CD4-positive, alpha-beta T cell treated with Interleukin-10 for 1 hour (primary cell): ENCODE measurements around the gene CLIC2.
"Not testable (repeated sequence)": the region's sequence is repeated elsewhere in the genome, so short reads cannot be mapped to it uniquely, and the experiment has no call there.

Source experiments
- DNase-seq: peaks from one replicate; pipeline ENCODE4 v3.0.0-alpha.2; 2020

The CLIC2 gene

DNA sequence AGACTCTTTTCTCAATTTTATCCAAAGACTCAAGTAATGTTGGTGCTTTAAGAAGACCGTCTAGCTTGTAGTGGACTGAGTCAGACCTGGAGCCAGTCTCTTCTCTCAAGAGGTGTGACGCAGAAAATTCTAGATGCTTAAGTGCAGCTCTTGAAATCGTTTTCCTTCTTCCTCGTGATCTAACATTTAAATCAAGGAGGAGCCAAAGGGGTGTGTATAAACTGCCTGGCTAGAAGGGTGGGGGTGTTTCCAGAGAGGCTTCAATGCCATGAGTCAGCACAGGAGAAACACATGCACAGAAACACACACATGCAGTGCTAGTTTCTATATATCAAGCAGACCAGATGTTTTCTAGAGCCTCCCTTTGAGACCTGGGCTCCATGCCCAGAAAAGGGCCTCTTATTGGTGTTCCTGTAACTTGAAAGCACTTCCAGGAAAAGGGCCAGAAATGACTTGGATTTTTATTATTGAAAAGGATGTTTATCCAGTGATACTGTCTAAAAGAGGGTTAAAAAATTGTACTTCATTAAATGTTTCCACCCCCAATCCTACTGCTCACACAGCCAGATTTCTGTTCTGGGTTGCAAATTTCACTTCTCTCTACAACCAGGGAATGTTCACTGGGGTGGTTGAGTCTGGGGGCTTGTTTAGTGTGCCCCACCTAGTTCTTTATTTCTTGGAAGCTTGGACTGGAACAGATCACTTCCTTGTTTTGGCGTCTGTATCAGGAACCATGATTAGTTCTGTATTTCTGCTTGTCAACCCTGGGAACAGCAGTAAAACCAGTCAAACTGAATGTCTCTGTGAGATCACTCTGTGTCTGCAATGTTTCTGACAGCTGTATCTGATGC, at the start of gene CLIC2:
CLIC2 (minus strand) TSS at position 129 of the 851 bp plus-strand sequence. CDS start 187 bp downstream, outside the sequence.
- DNase-seq: no peak

DNA sequence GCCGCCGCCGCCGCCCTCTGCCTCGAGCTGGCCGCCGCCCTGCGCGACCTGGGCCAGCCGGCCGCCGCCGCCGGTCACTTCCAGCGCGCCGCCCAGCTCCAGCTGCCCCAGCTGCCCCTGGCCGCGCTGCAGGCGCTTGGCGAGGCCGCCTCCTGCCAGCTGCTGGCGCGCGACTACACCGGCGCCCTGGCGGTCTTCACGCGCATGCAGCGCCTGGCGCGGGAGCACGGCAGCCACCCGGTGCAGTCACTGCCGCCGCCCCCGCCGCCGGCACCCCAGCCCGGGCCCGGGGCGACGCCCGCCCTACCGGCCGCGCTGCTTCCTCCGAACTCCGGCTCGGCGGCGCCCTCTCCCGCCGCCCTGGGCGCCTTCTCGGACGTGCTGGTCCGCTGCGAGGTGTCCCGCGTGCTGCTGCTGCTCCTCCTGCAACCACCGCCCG, 48.1 kb upstream of the CLIC2 start:
- not testable (repeated sequence) for DNase-seq

GRCh38 chrX:155381843-155382528, 47.6 kb upstream of the CLIC2 start, which contains the start of gene F8A2:
Gene F8A2, plus strand, starts transcription at chrX:155382095. Its CDS starts 20 bp downstream, at chrX:155382115.
- DNase-seq: not testable (repeated sequence)

- DNase-seq: not testable (repeated sequence)
Measured at GRCh38 chrX:155379802-155380201, 45.4 kb upstream of the CLIC2 start.

- not testable (repeated sequence) for DNase-seq
Measured at GRCh38 chrX:155373777-155374458, 39.5 kb upstream of the CLIC2 start.

DNA sequence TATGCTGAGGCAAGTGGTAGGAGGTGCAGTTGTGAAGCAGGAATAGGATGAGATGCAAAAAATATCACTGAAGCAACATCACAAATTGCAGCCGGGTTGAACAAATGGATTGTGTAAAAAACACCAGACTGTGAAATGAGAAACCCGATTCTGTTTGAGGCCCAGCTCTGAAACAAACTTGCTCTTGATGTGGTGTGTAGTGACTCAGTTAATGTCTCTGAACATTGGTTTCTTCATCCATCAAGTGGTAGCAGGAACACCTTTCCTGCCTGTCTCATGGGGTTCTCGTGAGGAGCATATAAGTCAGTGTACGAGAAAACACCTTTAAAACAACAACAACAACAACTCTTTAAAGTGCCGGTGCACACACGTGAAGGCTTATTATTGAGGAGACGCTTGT, 29.3 kb upstream of the CLIC2 start:
- DNase-seq: not testable (repeated sequence)

GRCh38 chrX:155349448-155349847, 15.0 kb upstream of the CLIC2 start:
- DNase-seq: not testable (repeated sequence)

GRCh38 chrX:155345689-155346088, 11.3 kb upstream of the CLIC2 start:
- DNase-seq: not testable (repeated sequence)

DNA sequence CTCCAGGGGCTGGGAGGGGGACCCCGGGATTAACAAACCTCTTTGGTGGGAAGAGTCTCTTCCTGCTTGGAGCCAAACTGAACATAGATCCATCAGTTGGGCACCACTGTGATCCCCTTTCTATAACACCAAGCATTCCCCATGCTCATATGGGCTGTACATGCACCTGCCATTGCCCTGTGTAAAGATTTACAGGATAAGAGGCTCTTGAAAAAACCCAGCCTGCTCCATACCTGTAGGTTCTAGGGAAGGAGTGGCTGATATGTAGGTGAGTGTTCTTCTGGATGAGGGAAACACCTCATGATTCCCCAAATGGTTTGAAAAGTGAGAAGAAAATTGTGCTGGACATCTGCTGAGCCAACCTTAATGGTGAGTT, 911 bp upstream of the CLIC2 start:
- not testable (repeated sequence) for DNase-seq

- DNase-seq: no peak
Measured at GRCh38 chrX:155333544-155334100, 792 bp downstream of the CLIC2 start.

GRCh38 chrX:155330992-155331391, 3.4 kb downstream of the CLIC2 start:
- no peak for DNase-seq

DNA sequence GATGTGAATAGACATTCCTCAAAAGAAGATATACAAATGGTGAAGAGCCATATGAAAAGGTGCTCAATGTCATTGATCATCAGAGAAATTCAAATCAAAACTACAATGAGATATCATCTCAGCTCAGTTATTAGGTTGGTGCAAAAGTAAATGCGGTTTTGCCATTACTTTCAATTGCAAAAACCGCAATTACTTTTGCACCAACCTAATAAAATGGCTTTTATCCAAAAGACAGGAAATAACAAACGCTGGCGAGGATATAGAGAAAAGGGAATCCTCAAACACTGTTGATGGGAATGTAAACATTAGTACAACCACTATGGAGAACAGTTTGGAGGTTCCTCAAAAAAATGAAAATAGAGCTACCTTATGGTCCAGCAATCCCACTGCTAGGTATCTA, 5.1 kb downstream of the CLIC2 start:
- DNase-seq: no peak

- DNase-seq: no peak
Measured at GRCh38 chrX:155326610-155327009, 7.8 kb downstream of the CLIC2 start.

GRCh38 chrX:155314260-155314659, 20.2 kb downstream of the CLIC2 start:
- no peak for DNase-seq

- no peak for DNase-seq
Measured at GRCh38 chrX:155313766-155314165, 20.6 kb downstream of the CLIC2 start.

- no peak for DNase-seq
Measured at GRCh38 chrX:155293771-155294170, 40.6 kb downstream of the CLIC2 start.

GRCh38 chrX:155279873-155280272, 54.5 kb downstream of the CLIC2 start:
- DNase-seq: no peak

DNA sequence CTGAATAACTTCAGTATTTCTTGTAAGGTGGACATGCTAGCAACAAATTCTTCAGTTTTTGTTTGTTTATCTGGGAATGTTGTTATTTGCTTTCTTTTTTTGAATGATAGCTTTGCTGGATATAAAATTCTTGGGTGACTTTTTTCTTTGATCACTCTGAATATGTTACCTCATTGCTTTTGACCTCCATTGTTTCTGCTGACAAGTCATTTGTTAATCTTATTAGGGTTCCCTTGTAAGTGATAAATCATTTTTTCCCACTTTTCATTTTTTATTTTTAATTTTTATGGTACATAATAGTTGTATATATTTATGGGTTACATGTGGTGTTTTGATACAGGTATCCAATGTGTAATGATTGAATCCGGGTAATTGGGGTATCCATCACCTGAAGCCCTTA, 63.4 kb downstream of the CLIC2 start:
- no peak for DNase-seq

DNA sequence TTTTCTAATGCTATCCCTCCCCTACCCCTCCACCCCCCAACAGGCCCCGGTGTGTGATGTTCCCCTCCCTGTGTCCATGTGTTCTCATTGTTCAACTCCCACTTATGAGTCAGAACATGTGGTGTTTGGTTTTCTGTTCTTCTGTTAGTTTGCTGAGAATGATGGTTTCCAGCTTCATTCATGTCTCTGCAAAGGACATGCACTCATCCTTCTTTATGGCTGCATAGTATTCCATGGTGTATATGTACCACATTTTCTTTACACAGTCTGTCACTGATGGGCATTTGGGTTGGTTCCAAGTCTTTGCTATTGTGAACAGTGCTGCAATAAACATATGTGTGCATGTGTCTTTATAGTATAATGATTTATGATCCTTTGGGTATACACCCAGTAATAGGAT, 66.4 kb downstream of the CLIC2 start:
- DNase-seq: not testable (repeated sequence)

- no peak for DNase-seq
Measured at GRCh38 chrX:155266439-155266838, 68.0 kb downstream of the CLIC2 start.

DNA sequence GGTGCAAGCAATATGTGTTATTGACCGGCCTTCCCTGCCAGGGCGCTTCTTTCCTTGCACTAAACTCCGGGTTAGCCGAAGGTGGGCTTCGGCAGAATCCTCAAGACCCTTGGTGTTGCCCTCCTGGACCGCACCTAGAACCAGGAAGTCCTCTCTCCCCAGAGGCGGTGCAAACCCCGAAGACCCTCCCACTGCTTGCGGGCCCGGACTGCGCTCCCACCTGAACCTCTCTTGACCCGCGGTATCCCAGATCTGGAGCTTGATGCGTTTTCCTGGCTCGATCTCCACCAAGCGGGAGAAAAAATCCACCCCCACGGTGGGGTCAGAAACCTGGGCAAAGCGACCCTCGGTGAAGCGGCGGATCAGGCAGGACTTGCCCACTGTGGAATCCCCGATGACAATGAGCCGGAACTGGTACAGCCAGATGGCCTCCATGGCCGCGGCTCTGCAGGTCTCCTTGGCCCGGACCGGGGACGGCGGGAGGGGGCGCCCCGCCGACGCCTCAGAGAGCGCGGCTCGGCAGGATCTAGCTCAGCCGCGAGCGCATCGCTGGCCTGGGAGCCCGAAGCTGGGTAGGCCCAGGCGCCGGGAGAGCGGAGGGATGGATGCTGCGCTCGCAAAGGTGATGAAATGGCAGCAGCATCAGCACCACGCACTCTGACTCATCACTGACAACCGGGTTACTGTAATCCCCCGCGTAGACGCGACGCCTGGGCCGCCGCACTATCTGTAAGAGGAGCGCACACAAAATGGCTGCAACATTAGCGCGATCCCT, 70.4 kb downstream of the CLIC2 start, which contains the start of gene RAB39B:
RAB39B (minus strand) TSS at position 638 of the 775 bp plus-strand sequence; CDS start at position 435, 203 bp downstream.
- DNase-seq: peak; percentile 70
